ENCODE data around the gene CDKAL1.

The CDKAL1 gene

DNA sequence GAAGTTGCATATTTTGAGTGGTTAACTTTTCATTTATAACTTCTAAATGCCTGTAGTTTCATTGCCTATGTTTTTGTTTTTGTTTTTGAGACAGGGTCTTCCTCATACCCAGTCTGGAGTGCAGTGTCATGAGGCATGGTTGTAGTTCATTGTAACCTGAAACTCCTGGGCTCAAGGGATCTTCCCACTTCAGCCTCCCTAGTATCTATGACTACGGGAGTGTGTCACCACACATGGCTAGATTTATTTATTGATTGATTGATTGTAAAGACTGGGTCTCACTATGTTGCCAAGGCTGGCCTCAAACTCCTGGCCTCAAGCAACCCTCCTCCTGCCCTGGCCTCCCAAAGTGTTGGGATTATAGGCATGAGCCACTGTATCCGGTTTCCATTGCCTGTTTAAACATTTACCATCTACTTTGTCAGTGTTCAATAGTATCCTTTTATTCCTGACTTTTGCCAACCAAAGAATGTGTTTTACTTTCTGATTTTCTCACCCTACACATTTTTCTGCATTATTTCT, 144.6 kb downstream of the CDKAL1 start:
- DNase-seq (ENCODE audit: low read depth, low spot score): no peak

GRCh38 chr6:20680697-20681165, 146.5 kb downstream of the CDKAL1 start:
- DNase-seq (ENCODE audit: low read depth, low spot score): no peak

GRCh38 chr6:20681243-20681684, 147.0 kb downstream of the CDKAL1 start:
- no peak for DNase-seq (ENCODE audit: low read depth, low spot score)

DNA sequence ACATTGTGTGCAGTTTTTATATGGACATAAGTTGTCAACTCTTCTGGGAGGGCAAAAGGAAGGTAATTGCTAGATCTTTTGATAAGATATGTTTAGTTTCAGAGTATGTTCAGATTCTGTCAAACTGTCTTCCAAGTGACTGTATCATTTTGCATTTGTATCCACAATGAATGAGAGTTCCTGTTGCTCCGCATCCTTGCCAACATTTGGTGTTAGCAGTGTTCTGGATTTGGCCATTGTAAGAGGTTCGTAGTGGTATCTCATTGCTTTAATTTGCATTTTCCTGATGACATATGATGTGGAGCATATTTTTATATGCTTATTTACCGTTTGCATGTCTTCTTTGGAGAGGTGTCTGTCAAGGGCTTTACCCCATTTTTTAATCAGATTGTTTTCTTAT, 150.2 kb downstream of the CDKAL1 start:
- DNase-seq (ENCODE audit: low read depth, low spot score): no peak

- no peak for DNase-seq (ENCODE audit: low read depth, low spot score)
Measured at GRCh38 chr6:20686142-20686541, 151.9 kb downstream of the CDKAL1 start.

DNA sequence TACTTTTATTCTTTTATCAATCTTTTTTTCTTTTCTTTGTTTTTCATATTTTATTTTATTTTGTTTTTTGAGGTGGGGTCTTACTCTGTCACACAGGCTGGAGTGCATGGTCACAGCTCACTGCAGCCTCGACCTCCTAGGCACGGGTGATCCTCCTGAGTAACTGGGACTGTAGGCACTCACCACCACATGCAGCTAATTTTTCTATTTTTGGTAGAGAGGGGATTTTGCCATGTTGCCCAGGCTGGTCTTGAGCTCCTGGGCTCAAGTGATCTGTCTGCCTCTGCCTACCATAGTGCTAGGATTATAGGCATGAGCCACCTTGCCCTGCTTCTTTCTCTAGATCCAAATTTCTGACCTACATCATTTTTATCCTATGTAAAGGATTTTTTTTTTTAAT, 153.2 kb downstream of the CDKAL1 start:
- no peak for DNase-seq (ENCODE audit: low read depth, low spot score)

- no peak for DNase-seq (ENCODE audit: low read depth, low spot score)
Measured at GRCh38 chr6:20688710-20689500, 154.6 kb downstream of the CDKAL1 start.

DNA sequence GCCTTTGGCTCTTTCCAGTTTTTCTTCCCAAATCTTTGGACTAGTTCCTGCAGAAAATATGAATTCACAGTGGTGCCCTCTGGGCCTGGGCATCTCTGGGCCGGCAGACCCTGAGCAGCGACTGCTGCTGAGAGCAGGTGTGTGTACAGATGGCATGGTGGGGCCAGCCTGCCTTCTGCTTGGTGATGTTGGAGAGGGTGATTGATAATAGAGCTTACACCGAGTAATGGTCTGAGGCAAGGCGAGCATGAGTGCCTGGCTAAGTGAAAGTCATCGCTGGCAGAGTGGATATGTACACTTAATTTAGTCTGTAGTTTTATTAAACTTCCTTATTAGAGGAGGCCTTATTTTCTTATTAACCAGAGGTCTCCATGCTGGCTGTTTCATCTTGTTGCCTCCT, 156.9 kb downstream of the CDKAL1 start:
- DNase-seq (ENCODE audit: low read depth, low spot score): no peak

GRCh38 chr6:20692023-20692422, 157.8 kb downstream of the CDKAL1 start:
- no peak for DNase-seq (ENCODE audit: low read depth, low spot score)

DNA sequence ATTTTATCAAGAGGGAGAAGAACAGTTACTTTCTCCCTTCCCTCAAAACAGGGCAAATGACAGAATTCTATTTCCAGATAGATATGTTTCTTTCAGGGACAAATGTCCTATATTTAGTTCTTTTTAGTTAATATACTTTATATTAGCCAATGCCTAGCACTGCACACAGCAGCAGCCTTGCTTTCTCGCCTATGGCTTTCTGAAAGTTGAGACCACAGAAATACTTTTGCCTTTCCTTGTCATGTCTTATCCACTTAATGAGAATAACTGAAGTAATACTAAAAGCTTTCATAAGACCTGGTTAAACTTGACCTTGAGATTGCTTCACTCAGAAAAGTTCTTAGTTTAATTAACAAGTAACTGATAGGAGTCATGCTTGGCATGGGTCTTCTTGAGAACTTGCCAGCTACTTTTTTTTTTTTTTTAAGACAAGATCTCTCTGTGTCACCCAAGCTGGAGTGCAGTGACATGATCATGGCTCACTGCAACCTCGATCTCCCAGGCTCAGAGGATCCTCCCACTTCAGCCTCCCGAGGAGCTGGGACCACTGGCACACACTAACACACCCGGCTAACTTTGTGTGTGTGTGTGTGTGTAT, 159.3 kb downstream of the CDKAL1 start:
- no peak for DNase-seq (ENCODE audit: low read depth, low spot score)

DNA sequence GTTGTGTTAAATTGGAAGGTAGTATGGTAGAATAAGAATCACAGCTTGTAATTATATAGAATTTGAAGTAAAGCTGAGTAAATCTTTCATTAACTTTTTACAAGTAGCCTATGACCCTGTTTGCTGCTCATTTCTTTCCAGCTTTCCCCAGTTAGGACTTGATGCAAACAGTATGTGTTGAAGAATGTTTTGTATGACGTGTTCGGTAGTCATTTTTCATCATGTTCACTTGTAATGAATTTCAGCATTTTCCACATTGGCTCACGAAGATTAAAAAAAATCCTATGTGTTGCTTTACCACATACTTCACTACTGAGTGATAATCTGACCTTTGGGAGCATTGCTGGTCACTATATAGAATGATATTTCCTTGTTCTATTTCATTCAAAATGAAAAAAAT, 162.4 kb downstream of the CDKAL1 start:
- DNase-seq (ENCODE audit: low read depth, low spot score): no peak

GRCh38 chr6:20698675-20699074, 164.4 kb downstream of the CDKAL1 start:
- no peak for DNase-seq (ENCODE audit: low read depth, low spot score)

- DNase-seq (ENCODE audit: low read depth, low spot score): no peak
Measured at GRCh38 chr6:20699402-20699801, 165.1 kb downstream of the CDKAL1 start.

DNA sequence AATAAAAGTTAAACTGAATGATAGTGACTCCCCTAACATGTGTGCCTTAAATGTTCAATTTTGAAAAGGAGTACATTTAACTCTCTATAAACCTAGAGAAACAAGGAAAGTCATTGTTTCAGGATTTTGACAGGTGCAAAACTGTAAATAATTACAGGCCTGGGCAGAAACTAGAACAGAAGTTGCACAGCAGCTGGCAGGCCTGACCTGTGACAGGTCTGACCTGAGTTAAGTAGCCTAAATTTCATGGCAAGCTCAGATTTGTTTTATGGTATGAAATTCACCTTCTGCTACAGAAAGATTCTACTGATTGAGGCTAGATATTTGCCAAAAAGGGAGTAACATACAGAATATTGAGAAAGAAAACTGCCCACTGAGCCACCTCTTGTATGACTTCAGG, 166.1 kb downstream of the CDKAL1 start:
- DNase-seq (ENCODE audit: low read depth, low spot score): no peak

GRCh38 chr6:20702366-20702765, 168.1 kb downstream of the CDKAL1 start:
- no peak for DNase-seq (ENCODE audit: low read depth, low spot score)

- no peak for DNase-seq (ENCODE audit: low read depth, low spot score)
Measured at GRCh38 chr6:20703049-20703448, 168.8 kb downstream of the CDKAL1 start.

GRCh38 chr6:20704325-20705025, 170.2 kb downstream of the CDKAL1 start:
- DNase-seq (ENCODE audit: low read depth, low spot score): no peak

DNA sequence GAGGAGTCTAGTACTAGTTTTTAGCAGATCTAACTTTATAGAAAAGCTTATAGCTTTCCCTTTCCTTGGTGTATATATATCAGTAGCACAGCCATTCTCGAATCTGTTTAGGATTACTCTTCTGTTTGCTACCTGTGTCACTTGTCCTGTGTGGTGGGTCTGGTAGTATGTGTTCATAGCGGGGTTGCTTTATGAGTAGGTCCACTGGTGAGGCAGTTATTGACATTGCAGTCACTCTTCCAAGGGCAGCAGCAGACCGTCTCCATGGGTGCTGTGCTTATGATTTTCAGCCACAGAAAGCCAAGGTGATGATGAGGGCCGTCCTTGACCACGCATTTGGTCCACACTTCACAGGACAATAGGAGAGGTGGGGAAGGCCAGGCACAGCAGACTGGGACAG, 171.5 kb downstream of the CDKAL1 start:
- no peak for DNase-seq (ENCODE audit: low read depth, low spot score)

DNA sequence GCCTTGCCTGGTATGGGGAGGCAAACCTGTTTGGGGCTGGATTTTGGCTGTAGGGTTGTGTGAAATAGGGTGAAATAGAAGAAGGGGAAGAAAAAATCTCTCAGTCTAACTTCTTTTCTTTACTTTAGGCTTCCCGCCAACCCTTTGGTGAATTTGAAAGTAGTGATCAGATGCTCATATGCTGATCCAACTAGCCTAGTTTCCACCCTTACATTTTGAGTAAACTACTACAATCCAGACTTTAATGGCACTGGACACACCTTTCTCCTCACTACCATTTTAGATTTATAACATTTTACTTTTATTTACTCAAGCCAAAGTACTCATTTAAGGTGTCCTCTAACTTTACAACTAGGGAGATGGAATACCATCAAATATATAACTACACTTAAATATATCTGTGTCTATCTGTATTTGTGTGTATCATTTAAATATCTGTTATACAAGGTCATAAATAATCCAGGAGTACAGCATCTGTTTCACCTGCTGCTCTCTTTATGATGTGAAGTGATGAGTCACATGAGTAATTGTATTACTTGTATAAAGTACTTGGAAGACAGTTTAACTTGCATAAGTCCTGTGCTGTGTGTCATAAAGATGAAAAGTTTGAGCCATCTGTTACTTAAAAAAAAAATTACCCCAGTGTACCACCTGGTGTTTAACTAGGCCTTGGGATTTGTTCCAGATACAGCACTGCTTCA, 172.1 kb downstream of the CDKAL1 start:
- no peak for DNase-seq (ENCODE audit: low read depth, low spot score)

GRCh38 chr6:20706939-20707485, 172.8 kb downstream of the CDKAL1 start:
- DNase-seq (ENCODE audit: low read depth, low spot score): no peak

- no peak for DNase-seq (ENCODE audit: low read depth, low spot score)
Measured at GRCh38 chr6:20707870-20708269, 173.6 kb downstream of the CDKAL1 start.
